Measurements from ENCODE around the gene ASPHD1.

DNA sequence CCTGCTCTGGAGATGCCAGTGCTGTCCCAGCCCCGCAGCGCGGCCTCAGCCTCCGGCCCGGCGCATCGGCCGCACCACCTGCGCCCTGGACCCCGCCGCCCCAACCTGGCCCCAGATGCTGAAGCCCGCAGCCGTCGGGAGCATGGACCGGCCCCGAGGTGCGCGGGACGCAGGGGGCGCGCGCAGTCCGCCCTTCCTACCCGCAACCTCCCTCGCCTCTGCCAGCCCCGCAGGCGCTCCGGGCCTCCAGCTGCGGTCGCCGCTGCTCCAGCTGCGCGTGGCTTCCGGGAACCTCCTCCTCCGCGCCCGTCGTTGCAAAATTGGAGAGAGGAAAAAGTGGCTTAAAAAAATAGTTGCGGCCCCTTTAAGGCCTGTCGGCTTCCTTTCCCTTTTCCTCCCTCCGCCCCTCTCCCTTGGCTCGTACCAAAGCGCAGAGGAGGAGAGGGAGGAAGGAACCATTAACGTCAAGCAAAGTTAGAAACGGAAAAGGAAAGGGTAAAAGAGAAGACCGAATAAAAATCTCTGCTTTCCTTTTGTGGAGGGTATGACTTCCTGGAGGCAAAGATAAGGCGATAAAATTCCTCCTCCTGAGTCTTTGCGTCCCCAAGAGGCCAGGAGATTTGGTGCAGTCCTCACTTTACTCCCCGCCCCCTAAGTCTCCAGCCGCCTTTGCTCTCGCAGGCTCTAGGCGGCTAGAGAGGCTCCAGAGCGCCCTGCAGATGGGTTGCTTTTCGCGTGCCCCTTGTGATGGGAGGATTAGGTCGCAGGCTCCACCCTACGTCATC lies 37.2 kb upstream of the ASPHD1 start, which contains the start of gene CDIPT:
- TF ChIP-seq, protein P1, sequence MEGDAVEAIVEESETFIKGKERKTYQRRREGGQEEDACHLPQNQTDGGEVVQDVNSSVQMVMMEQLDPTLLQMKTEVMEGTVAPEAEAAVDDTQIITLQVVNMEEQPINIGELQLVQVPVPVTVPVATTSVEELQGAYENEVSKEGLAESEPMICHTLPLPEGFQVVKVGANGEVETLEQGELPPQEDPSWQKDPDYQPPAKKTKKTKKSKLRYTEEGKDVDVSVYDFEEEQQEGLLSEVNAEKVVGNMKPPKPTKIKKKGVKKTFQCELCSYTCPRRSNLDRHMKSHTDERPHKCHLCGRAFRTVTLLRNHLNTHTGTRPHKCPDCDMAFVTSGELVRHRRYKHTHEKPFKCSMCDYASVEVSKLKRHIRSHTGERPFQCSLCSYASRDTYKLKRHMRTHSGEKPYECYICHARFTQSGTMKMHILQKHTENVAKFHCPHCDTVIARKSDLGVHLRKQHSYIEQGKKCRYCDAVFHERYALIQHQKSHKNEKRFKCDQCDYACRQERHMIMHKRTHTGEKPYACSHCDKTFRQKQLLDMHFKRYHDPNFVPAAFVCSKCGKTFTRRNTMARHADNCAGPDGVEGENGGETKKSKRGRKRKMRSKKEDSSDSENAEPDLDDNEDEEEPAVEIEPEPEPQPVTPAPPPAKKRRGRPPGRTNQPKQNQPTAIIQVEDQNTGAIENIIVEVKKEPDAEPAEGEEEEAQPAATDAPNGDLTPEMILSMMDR (IDR thresholded peaks at IDR 0.05): peak; percentile 52 to 56
- TF ChIP-seq POLR2AphosphoS5 (IDR thresholded peaks at IDR 0.05) (peak in 1 of 3 donors; percentile 43), POLR2A (IDR thresholded peaks at IDR 0.05) (no peak)

Data from suprapubic skin (tissue), 4 donors.